H4 (cell line): Measurements from ENCODE around the gene MDGA2. TPM values are rescaled to one million over a fixed set of nuclear protein-coding genes. Genes with fewer than 3 reads are reported as not detected.

Experiments used
- DNase-seq: peaks from one replicate; pipeline ENCODE4 v3.0.0-alpha.2; 2015; ENCODE audit warnings: low spot score
- total RNA-seq: library from RNA; depleted of rRNA; stranded (reverse); fragments of >200 nt; shearing (Covaris generic); gene quantifications from 2 replicates; pipeline ENCODE4 v1.2.3, GENCODE V29; 2014

The MDGA2 gene
- total RNA-seq, 1 experiment from 2014 or later, result 2.8 TPM

DNA sequence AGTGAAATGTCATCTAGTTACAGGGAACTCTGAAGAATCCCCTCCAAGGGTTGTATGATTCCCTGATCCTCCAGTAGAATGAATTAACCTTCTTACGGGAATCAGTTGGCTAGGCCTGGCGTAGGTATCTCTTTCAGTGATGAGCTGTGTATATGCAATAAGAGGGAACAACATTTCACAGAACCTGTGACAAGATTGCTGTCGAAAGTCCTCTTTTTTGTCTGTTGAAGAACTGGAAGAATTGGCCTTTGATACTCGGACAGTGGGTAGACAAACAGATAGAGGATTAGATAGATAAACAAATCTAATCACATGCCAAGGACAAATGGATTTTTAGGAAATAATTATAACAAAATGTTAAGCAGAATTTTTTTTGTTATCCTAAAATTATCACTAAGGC lies 184.6 kb downstream of the MDGA2 start:
- no peak for DNase-seq

DNA sequence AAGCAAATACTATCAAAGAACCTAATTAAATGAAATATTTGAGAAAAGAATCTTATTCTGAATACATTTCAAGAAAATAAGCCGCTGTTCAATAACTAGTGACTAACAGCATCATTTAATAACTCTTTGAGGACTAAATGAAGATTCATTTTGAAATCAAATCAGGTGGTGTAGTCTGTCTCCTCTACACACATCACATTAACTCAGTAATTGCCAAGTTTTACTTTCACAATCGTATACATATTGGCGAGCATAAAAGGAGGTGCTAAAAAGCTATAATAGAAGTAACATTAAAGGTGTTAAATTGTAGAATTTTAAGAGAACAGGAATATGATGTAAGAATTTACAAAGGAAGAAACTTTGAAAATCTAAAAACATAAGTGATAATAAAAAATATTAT lies 185.1 kb downstream of the MDGA2 start:
- peak; percentile 29 for DNase-seq

- no peak for DNase-seq
Measured at GRCh38 chr14:47485421-47485820, 190.0 kb downstream of the MDGA2 start.

DNA sequence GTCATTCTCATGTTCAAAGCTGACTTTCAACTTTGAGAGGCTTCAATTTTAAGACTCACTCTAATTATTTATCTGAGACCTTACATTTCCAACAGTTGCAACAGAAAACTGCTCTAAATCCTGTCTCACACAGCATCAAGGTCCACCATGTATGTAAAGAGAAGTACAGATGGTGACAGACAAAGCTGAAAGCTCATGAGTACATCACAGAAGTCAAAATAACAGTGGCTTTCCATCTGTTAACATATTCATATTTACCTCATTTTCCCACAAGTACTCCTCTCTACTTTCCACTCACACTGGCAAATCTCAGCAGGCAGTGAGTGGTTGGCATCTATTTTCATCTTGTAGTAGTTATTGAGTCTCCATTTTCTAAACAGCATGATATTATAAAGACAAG lies 192.0 kb downstream of the MDGA2 start:
- no peak for DNase-seq

- DNase-seq, result no peak
Measured at GRCh38 chr14:47471075-47471474, 204.3 kb downstream of the MDGA2 start.

- DNase-seq, result no peak
Measured at GRCh38 chr14:47466916-47467315, 208.5 kb downstream of the MDGA2 start.

GRCh38 chr14:47454025-47454424 lies 221.4 kb downstream of the MDGA2 start:
- no peak for DNase-seq

- DNase-seq, result no peak
Measured at GRCh38 chr14:47447076-47447475, 228.3 kb downstream of the MDGA2 start.

DNA sequence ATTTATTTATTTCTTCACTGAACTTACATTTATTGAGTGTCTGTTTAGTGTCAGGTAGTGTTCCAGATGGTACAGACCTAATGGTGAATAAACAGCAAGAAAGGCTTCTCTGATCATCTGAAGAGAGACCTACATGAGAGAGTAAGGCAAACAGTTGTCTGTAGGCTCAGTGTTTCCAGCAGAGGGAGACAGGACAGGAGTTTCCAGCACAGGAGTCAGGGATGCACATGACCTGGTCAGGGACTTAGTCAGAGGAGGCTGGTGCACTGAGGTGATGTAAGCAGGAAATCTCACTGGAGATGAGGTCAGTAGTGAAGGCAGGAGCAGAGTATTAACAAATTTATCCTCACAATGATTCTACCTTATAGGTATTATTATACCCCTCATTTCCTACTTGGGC lies 233.2 kb downstream of the MDGA2 start:
- peak; percentile 84 for DNase-seq

GRCh38 chr14:47439953-47440352 lies 235.5 kb downstream of the MDGA2 start:
- DNase-seq, result no peak

DNA sequence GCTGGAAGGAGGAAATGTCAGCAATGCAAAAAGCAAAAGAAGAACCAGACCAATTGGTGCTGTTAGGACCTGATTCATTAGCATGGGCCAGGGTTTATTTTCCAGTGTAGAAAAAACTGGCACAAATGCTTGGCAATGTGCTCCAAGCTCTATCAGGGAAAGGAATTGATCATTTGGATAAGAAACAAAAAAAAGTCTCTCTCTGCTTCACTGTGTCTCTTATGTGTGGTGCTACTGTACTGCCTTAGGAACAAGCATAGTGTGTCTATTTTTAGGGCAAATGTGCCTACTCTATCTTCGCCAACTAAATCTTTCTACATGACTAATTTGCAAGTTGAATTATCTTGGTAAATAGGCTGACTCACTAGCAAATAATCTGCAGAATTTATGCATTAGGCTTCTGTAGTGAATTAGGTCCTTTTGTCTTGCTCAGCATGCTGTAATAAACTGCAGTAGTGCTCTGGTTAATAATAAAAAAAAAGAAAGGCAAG lies 236.7 kb downstream of the MDGA2 start:
- peak; percentile 10 for DNase-seq

DNA sequence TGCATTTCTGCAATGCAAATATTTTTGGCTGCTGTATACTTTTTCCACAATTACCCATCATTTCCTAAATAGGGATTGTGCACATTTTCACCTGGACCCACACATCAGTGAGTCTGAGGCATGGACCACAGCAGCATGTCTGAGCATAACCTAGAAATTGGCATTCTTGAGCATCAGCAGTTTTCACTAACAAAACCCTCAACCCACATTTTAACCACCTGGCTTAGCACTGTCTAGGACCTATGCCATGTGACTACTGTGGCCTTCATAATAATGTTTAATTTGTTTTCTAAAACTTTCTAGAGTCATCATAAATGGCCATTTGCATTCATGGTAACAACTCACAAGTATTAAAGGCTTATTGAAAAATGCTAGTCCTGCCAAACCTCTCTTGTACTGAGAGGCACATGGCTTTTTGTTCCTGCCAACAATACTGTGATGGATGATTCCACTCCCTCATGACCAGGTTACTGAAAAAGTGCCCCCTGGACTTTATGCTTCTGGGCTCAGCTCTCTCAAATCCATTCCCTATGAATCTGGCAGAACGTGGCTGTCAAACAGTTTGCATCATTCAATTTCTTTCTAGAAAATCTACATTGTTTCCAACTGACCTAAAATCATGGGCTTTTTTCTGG lies 240.0 kb downstream of the MDGA2 start:
- no peak for DNase-seq

DNA sequence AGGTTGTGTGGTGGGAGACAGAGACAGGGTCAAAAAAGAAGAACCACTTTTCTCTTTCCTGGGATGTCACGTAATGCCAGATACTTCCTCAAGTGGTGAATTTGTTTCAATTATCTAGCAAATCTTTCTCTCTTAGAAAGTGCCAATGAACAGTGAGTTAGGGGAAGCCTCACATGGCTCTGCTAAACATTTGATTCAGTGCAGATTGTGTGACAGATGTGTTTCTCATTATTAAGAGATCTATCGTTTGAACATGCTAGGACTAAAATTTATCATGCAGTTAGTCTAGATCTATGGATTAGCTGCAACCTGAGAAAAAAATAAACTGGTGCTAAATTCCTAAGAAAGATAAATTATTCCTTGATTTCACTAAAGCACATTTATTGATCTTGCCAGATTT lies 247.8 kb downstream of the MDGA2 start:
- no peak for DNase-seq

GRCh38 chr14:47425302-47425701 lies 250.1 kb downstream of the MDGA2 start:
- no peak for DNase-seq

DNA sequence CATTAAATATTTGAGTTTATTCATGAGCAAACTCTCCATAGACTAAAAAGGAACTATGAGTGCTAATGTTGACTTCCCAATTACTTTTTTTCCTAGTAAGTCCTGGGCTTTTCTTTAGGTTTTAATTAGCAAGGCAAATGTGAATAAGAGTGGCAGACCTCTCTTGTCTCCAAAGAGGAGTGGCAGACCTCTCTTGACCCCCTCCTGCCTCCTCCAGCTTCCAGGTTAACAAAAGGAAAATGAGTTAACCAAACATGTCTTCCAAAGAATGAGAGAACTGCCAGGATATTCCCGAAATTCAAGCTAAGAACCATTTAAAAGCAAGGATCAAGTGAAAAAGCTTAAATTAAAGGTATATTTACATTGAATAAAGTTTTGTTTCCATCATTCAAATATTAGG lies 253.2 kb downstream of the MDGA2 start:
- DNase-seq, result no peak

- no peak for DNase-seq
Measured at GRCh38 chr14:47411523-47411922, 263.9 kb downstream of the MDGA2 start.

DNA sequence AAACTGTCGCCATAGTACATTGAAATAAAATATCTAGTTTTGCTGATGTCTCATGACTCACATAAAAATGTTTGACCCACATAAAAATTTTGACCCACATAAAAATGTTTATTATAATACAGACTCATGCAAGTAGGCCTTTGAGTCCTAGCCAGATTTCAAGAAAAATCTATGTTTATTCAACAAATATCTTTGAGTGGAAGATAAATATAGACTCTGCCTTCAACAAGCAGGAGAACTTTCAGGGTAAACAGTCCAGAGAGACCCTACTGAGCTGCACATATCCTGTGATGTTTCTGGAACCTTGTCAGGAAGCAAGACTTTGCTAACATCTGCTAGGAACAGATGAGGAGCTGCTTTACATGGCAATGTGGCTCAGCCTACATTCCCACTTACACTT lies 283.1 kb downstream of the MDGA2 start:
- DNase-seq, result no peak

DNA sequence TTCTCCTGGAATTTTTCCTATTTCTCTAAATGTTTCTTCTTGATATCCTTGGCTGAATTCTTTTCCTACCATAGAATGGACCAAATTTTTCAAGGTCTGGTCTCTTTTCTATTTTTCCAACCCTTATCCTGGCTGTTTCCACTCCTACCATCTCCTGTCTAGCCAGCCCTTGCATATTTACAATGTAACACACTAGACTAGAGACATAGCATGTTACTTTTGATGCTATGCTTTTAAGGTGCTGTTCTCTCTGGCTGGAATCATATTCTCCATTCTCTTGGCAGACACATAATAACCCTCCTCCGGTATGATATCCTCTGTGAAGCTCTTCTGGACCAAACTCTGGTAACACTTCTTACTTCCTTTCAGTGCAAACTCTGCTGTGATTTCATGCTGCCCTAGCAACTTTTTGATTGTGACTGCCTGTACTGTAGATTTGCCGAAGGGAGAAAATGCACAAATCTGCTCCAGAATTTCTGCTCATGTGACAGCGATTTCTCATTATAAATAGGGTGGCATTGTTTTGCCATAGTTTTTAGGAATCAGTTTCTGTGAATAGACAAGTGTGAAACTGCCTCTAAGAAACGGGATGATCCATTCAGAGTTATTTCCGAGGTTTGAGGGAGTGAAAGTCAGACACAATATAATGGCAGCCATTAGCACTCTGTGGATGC lies 284.4 kb downstream of the MDGA2 start:
- DNase-seq, result peak; percentile 4

DNA sequence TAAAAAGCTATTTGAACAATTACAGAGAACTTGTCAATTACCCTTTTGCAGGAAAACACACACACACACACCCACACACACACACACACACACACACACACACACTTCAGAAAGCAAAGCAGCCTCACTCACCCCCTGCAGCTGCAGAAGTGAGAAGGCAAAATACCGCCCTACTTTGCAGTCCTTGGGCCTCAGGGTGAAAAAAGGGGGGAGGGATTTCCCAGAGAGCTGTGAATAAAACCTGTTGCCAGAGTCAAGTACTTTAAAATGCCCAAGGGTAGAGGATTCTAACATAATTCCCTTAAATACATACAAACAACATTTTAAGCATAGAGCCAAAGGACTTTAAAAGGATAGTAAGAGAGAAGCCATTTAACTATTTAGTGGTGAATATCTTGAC lies 285.9 kb downstream of the MDGA2 start:
- no peak for DNase-seq

DNA sequence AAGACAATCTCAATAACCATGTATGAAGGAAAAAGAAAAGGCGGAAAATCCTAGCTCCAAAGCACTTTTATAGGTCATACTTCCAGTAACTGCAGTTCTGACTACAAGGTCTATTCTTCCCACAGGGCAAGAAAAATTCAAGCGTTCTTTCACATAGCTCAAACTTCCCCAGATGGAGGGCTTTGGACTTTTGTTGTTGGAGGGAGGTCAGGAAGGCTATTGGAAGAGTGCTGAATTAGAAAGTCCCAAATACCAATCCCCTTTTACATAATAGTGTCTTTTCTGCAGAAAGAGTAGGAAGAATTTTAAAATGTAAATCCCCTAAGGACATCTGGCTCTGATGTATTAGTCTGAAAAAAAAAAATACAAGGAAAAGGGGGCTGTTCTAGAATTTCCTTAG lies 309.4 kb downstream of the MDGA2 start:
- DNase-seq, result no peak

GRCh38 chr14:47365233-47365632 lies 310.2 kb downstream of the MDGA2 start:
- no peak for DNase-seq

- no peak for DNase-seq
Measured at GRCh38 chr14:47353186-47353585, 322.2 kb downstream of the MDGA2 start.

- DNase-seq, result no peak
Measured at GRCh38 chr14:47346849-47347248, 328.6 kb downstream of the MDGA2 start.

GRCh38 chr14:47345016-47345415 lies 330.4 kb downstream of the MDGA2 start:
- DNase-seq, result no peak
